H9 (cell line): ENCODE measurements around the gene MFSD12. TPM values are rescaled to one million over a fixed set of nuclear protein-coding genes. Genes with fewer than 3 reads are reported as not detected.

Source experiments
- DNase-seq: peaks from one replicate; pipeline ENCODE4 v3.0.0-alpha.2; 2017
- H2AFZ ChIP-seq: one replicate; pipeline ENCODE4 v1.6.1; 2013; ENCODE audit warnings: mild to moderate bottlenecking, low read length, control low read depth, moderate library complexity
- H2AK5ac ChIP-seq: 2 replicates; pipeline ENCODE4 v1.6.1; 2013; ENCODE audit warnings: low read length, control low read depth, mixed read lengths; ENCODE audit not compliant: insufficient read length
- H2BK120ac ChIP-seq: one replicate; pipeline ENCODE4 v1.6.1; 2013; ENCODE audit warnings: low read depth, mild to moderate bottlenecking, low read length, control low read depth, inconsistent platforms; ENCODE audit not compliant: poor library complexity, severe bottlenecking
- H2BK12ac ChIP-seq: 2 replicates; pipeline ENCODE4 v1.6.1; 2013; ENCODE audit warnings: low read length, control low read depth, mixed read lengths, low read depth; ENCODE audit not compliant: insufficient read length
- H2BK15ac ChIP-seq: 2 replicates; pipeline ENCODE4 v1.6.1; 2013; ENCODE audit warnings: low read depth, low read length, control low read depth
- H2BK20ac ChIP-seq: one replicate; pipeline ENCODE4 v1.6.1; 2013; ENCODE audit warnings: low read depth, mild to moderate bottlenecking, low read length, control low read depth, inconsistent platforms; ENCODE audit not compliant: poor library complexity, severe bottlenecking
- H2BK5ac ChIP-seq: 2 replicates; pipeline ENCODE4 v1.6.1; 2013; ENCODE audit warnings: low read length, control low read depth, mixed read lengths; ENCODE audit not compliant: insufficient read length
- H3K14ac ChIP-seq: 2 replicates; pipeline ENCODE4 v1.6.1; 2013; ENCODE audit warnings: low read length, control low read depth; ENCODE audit not compliant: insufficient read depth
- H3K18ac ChIP-seq: 2 replicates; pipeline ENCODE4 v1.6.1; 2013; ENCODE audit warnings: low read depth, mild to moderate bottlenecking, mixed read lengths, low read length, control low read depth; ENCODE audit not compliant: insufficient read length
- H3K23ac ChIP-seq: 2 replicates; pipeline ENCODE4 v1.6.1; 2013; ENCODE audit warnings: low read length, control low read depth, mixed read lengths, low read depth; ENCODE audit not compliant: insufficient read length
- H3K23me2 ChIP-seq: 2 replicates; pipeline ENCODE4 v1.6.1; 2013; ENCODE audit warnings: low read depth, mild to moderate bottlenecking, mixed read lengths, low read length, control low read depth; ENCODE audit not compliant: insufficient read length, poor library complexity, severe bottlenecking
- H3K27ac ChIP-seq: 2 replicates; pipeline ENCODE4 v1.5.1; 2013; ENCODE audit warnings: low read length, control low read depth, mixed read lengths, low read depth; ENCODE audit not compliant: insufficient read length
- H3K27me3 ChIP-seq: 2 replicates; pipeline ENCODE4 v1.6.1; 2013; ENCODE audit warnings: low read length, control low read depth, inconsistent platforms; ENCODE audit not compliant: insufficient read depth
- H3K4ac ChIP-seq: 2 replicates; pipeline ENCODE4 v1.6.1; 2013; ENCODE audit warnings: low read depth, mild to moderate bottlenecking, control low read depth, inconsistent platforms, low read length, moderate library complexity
- H3K4me1 ChIP-seq: 2 replicates; pipeline ENCODE4 v1.6.1; 2013; ENCODE audit warnings: low read length, control low read depth, inconsistent platforms; ENCODE audit not compliant: insufficient read depth
- H3K4me2 ChIP-seq: 2 replicates; pipeline ENCODE4 v1.6.1; 2013; ENCODE audit warnings: low read length, control low read depth, mixed read lengths; ENCODE audit not compliant: insufficient read length, insufficient read depth
- H3K56ac ChIP-seq: 2 replicates; pipeline ENCODE4 v1.6.1; 2013; ENCODE audit warnings: low read depth, mild to moderate bottlenecking, mixed read lengths, low read length, control low read depth; ENCODE audit not compliant: insufficient read length
- H3K79me1 ChIP-seq: 2 replicates; pipeline ENCODE4 v1.6.1; 2013; ENCODE audit warnings: low read depth, mild to moderate bottlenecking, moderate library complexity, low read length, control low read depth, inconsistent platforms; ENCODE audit not compliant: insufficient read depth, poor library complexity, severe bottlenecking
- H3K79me2 ChIP-seq: 2 replicates; pipeline ENCODE4 v1.6.1; 2013; ENCODE audit warnings: low read length, control low read depth, inconsistent platforms; ENCODE audit not compliant: insufficient read depth
- H3K9ac ChIP-seq: 2 replicates; pipeline ENCODE4 v1.6.1; 2013; ENCODE audit warnings: low read length, control low read depth, mixed read lengths; ENCODE audit not compliant: insufficient read length; ENCODE audit errors: extremely low read depth
- H3K9me3 ChIP-seq: one replicate; pipeline ENCODE4 v1.6.1; 2013; ENCODE audit warnings: low read depth, low read length, inconsistent platforms; ENCODE audit not compliant: control insufficient read depth
- H3T11ph ChIP-seq: one replicate; pipeline ENCODE4 v1.6.1; 2013; ENCODE audit warnings: mild to moderate bottlenecking, low read length, control low read depth, inconsistent platforms
- H4K20me1 ChIP-seq: one replicate; pipeline ENCODE4 v1.6.1; 2013; ENCODE audit not compliant: control insufficient read depth, insufficient read length, insufficient read depth
- H4K5ac ChIP-seq: 2 replicates; pipeline ENCODE4 v1.6.1; 2013; ENCODE audit warnings: low read depth, mild to moderate bottlenecking, mixed read lengths, low read length, control low read depth; ENCODE audit not compliant: insufficient read length
- H4K8ac ChIP-seq: replicated peaks from 2 replicates; pipeline ENCODE4 v1.6.1; 2013; ENCODE audit warnings: low read length, control low read depth, mixed read lengths, low read depth; ENCODE audit not compliant: insufficient read length
- H4K91ac ChIP-seq: 2 replicates; pipeline ENCODE4 v1.6.1; 2013; ENCODE audit warnings: low read depth, mild to moderate bottlenecking, moderate library complexity, mixed read lengths, low read length, control low read depth; ENCODE audit not compliant: insufficient read length
- H3K27ac Mint-ChIP-seq, 3 experiments: 2 replicates in 2 of 3; 3 replicates in 1 of 3; pipeline ENCODE4 v1.8.0; 2020 to 2021; ENCODE audit warnings: mixed read lengths in 3 of 3, mild to moderate bottlenecking in 1 of 3, moderate library complexity in 1 of 3
- H3K27me3 Mint-ChIP-seq: 2 replicates; pipeline ENCODE4 v1.8.0; 2021; ENCODE audit warnings: low read depth, mild to moderate bottlenecking, moderate library complexity, mixed read lengths
- H3K36me3 Mint-ChIP-seq, 3 experiments: 2 replicates in 2 of 3; 3 replicates in 1 of 3; pipeline ENCODE4 v1.8.0; 2020 to 2021; ENCODE audit warnings: low read depth in 3 of 3, mixed read lengths in 3 of 3; ENCODE audit not compliant: insufficient read depth in 1 of 3
- H3K4me1 Mint-ChIP-seq, 2 experiments: 2 replicates each; pipeline ENCODE4 v1.8.0; 2020; ENCODE audit warnings: mixed read lengths in 2 of 2
- H3K4me3 Mint-ChIP-seq, 2 experiments: 2 replicates in 1 of 2; 3 replicates in 1 of 2; pipeline ENCODE4 v1.8.0; 2020 to 2021; ENCODE audit warnings: mild to moderate bottlenecking in 2 of 2, mixed read lengths in 2 of 2, moderate library complexity in 1 of 2
- H3K9me3 Mint-ChIP-seq, 2 experiments: 2 replicates in 1 of 2; 3 replicates in 1 of 2; pipeline ENCODE4 v1.8.0; 2020; ENCODE audit warnings: mild to moderate bottlenecking in 2 of 2, mixed read lengths in 2 of 2, moderate library complexity in 1 of 2
- CTCF ChIP-seq: fragments of 200-600 bp; sonication (generic); conservative IDR thresholded peaks from 3 replicates; pipeline ENCODE4 v1.8.0; 2021; ENCODE audit warnings: antibody characterized with exemption, mild to moderate bottlenecking
- WGBS: extraction: QIAGEN DNeasy Blood & Tissue Kit; methylation state at CpG from one replicate; pipeline ENCODE4 v1.1.7; 2013; ENCODE audit warnings: missing lambda C conversion rate, low lambda C conversion rate, mixed read lengths; ENCODE audit not compliant: insufficient read length; ENCODE audit errors: extremely low coverage; 5-methylcytosine and 5-hydroxymethylcytosine counted together
- total RNA-seq: library from RNA; stranded (reverse); gene quantifications from 2 replicates; pipeline ENCODE4 v1.2.1, GENCODE V29; 2021

MFSD12 gene
- total RNA-seq, 1 experiment from 2014 or later = 58.8 TPM

- Histone ChIP-seq H3K79me1 (no peaks in the 10 kb centered on the region), H2BK20ac (no peak overlapping the region), H3K23ac (no peak overlapping the region), H3T11ph (no peak overlapping the region), H3K14ac (no peak overlapping the region), H4K91ac (no peak overlapping the region), H4K20me1 (no peaks in the 10 kb centered on the region), H3K4ac (no peak overlapping the region), H2AFZ (no peak overlapping the region), H4K5ac (no peak overlapping the region), H3K9me3 (no peaks in the 10 kb centered on the region), H3K56ac (no peak overlapping the region), H3K79me2 (peaks cover 3% of the 10 kb centered on the region; the same call in 1 of the 2 replicates), H3K23me2 (no peaks in the 10 kb centered on the region), H3K27ac (no peak overlapping the region), H3K4me2 (no peak overlapping the region), H2BK120ac (no peak overlapping the region), H3K18ac (no peak overlapping the region), H3K27me3 (no peaks in the 10 kb centered on the region), H2AK5ac (no peak overlapping the region), H2BK12ac (no peak overlapping the region), H2BK5ac (no peak overlapping the region), H2BK15ac (no peak overlapping the region), H4K8ac (no peak overlapping the region), H3K9ac (no peak overlapping the region), H3K4me1 (peaks cover 2% of the 10 kb centered on the region; the same call in 1 of the 2 replicates)
- H3K36me3 Mint-ChIP-seq = peaks cover 7 to 31% (median 17%) of the 10 kb centered on the region in 3 experiments; a peak in 6 of 7 replicates
- no peak for DNase-seq
- no peaks in the 10 kb centered on the region for H3K9me3 Mint-ChIP-seq
- H3K27me3 Mint-ChIP-seq = no peaks in the 10 kb centered on the region; the same call in 1 of the 2 replicates
- TF ChIP-seq CTCF = no peak
- no peak overlapping the region for H3K4me3 Mint-ChIP-seq
- H3K4me1 Mint-ChIP-seq = peaks cover 15 to 35% of the 10 kb centered on the region in 2 experiments
- no CpG with 5 or more reads among the region's 23 CpGs for WGBS
- H3K27ac Mint-ChIP-seq = peak overlapping the region in 2 of 3 experiments; percentile 36 to 57; a peak in 1 of 7 replicates
These were observed 43.9 kb downstream of the MFSD12 start for GRCh38 chr19:3513229-3514140.
